AG10803 (cell line): ENCODE measurements around the gene STEAP3.

ENCODE experiments used
- DNase-seq: peaks from one replicate; pipeline ENCODE4 v3.0.0; 2010; ENCODE audit warnings: low read depth
- H3K4me3 ChIP-seq: 2 replicates; pipeline ENCODE4 v1.5.1; 2011; ENCODE audit warnings: mild to moderate bottlenecking, low read length, control low read depth
- TF ChIP-seq, protein P1 (sequence below): conservative IDR thresholded peaks from 2 replicates; pipeline ENCODE4 v1.5.1; 2011; ENCODE audit warnings: mild to moderate bottlenecking, low read length, control low read depth, inconsistent platforms

The STEAP3 gene

DNA sequence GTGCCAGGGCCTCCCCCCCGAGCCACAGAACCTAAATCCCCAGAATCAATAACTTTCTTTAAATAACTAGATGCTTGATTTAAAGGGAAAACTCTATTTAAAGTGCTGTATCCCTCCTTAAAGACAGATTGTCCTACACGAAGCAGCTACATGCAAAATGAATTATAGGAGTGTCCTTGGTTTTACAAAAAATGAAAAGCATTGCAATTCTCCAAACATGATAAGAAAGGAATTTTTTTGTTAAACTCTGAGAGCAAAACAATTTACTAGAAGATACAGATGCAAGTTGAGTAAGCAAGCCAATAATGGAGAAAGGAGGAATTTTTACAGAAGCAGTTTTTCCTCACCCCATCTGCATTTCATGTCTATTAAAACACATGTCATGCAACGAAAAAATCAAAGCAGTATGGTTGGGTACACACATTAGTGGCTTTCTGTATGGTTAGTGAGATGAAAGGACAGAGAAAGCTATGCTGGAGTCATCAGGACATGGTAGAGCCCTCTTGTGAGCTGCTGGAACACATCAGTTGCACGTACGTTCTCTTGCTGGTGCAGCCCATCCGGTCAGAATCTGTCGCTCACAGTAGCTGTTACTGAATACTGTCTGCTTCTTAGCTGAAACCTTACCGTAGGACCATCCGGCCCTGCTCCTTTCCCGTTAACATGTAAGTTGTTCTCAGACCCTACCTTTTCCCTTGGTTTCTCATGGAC lies 25.9 kb upstream of the STEAP3 start:
- H3K4me3 ChIP-seq: no peak overlapping the region
- TF ChIP-seq, protein P1, sequence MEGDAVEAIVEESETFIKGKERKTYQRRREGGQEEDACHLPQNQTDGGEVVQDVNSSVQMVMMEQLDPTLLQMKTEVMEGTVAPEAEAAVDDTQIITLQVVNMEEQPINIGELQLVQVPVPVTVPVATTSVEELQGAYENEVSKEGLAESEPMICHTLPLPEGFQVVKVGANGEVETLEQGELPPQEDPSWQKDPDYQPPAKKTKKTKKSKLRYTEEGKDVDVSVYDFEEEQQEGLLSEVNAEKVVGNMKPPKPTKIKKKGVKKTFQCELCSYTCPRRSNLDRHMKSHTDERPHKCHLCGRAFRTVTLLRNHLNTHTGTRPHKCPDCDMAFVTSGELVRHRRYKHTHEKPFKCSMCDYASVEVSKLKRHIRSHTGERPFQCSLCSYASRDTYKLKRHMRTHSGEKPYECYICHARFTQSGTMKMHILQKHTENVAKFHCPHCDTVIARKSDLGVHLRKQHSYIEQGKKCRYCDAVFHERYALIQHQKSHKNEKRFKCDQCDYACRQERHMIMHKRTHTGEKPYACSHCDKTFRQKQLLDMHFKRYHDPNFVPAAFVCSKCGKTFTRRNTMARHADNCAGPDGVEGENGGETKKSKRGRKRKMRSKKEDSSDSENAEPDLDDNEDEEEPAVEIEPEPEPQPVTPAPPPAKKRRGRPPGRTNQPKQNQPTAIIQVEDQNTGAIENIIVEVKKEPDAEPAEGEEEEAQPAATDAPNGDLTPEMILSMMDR: no peak
- DNase-seq: peak; percentile 21

DNA sequence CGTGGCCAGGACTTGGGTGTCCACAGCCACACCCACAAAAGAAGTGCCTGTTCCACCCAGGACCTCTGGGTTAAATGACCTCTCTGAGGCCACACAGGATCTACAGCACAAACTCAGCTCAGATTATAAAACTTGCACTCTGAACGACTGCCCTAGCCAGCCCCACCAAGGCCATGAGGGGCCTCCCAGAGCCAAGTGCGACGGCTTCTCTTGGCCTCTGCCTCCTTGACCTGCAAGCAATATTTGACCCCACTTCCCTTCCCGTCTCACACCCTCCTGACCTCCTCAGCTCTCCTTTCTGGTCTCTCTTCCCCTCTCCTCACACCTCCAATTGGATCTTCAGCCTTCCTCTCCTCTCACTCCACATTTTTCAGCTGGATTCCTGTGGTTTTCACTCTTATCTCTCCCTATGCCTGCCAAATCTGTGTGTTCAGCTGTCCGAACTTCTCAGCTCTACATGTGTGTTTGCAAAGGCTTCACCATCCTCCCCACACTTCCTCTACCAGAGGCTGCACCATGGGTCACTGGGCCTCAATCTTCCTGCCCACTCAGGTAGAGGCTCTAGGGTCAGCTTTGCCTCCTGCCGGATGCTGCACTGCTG lies 25.3 kb upstream of the STEAP3 start:
- DNase-seq: peak; percentile 15
- TF ChIP-seq, protein P1: no peak
- H3K4me3 ChIP-seq: no peak overlapping the region

DNA sequence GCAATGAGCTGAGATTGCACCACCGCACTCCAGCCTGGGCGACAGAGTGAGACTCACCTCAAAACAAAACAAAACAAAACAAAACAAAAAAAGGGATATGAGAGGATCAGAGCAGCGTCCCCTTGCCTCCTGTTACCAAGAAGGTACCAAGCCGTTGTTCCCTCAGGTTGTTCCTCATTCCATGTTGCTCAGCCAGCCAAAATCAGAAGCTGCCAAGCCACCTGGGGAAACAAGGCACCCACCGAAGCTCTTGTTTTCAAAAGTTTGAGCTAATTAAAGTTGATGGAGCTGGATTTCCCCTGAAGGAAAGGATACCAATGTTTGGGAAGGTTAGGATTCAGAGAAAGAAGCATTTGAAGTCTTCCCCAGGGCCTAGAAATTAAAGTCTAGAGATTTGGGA lies 21.8 kb upstream of the STEAP3 start:
- no peak for DNase-seq
- H3K4me3 ChIP-seq: no peak overlapping the region
- TF ChIP-seq, protein P1: no peak

DNA sequence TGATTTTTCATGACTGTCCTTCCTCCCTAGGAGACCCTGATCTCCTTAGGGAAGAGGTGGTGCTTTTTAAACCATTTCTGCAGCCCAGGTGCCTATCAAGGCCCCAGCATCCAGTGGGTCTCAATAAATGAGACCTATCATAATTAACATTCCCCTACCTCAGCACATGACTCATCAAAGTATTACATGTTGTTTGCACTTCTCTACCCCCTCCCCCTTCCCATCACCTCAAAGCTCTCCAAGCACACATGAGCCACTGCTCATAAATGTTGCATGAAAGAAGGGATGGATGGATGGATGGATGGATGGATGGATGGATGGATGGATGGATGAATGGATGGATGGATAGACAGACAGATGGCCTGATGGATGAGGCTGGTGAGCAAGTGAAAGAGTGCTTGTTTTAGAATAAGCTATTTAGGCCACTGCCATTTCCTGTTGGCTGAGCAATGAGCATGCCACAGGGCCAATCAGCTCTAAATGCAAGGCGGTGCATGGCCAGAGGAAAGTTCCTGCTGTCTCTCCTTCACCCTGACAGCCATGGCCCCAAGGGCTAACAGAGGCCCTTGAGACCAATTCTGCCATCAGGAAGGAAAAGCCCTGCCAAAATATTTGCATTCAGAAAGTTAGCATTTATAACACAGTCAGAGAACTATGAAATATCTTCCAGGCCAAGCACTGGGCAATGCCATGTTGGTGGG lies 20.9 kb upstream of the STEAP3 start:
- TF ChIP-seq, protein P1: no peak
- DNase-seq: no peak
- H3K4me3 ChIP-seq: no peak overlapping the region

DNA sequence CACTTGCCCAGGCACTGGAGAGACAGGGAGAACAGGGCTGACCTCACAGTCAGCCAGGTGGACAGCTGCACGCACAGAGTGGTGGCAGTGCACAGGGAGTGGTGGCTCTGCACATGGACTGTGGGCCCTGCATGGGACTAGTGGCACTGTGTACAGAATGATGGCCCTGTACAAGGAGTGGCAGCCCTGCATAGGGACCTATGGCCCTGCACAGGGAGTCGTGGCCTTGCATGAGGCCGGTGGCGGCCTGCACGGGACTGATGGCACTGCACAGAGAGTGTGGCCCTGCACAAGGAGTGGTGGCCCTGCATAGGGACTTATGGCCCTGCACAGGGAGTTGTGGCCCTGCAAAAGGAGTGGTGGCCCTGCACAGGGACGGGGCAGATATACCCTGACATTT lies 19.1 kb upstream of the STEAP3 start:
- no peak for DNase-seq
- TF ChIP-seq, protein P1: no peak
- H3K4me3 ChIP-seq: no peak overlapping the region

DNA sequence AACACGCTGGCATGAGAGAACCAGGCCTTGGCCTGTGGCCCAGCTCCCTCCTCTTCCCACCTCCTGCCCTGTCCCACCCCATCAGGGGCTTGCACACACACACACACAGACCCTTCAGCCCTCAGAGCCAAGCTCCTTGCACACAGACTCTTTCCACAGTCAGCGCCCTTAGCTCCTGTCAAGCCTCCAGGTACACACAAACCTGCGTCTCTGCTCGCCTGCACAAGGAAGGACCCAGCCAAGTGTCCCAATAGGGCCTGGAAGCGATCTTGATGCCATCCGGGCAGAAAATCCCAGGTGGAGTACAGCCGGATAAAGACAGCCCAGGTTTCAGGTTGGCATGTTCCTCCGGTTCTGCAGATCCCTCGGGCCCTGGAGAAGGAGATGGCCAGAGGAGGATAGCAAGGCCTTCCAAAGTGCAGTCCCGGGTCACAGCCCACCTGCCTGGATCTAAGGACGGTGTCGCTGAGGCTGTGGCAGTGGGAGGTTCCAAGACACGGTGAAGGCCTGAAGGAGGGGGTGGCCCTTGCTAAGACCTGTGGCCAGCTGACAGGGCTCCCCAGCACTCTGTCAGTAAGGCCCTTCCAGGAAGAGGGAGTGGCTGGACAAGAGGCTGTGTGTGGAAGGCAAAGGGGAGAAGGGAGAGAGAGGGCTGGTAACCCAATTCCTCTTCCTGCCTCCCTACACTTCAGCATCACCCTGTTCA lies 18.5 kb upstream of the STEAP3 start:
- no peak overlapping the region for H3K4me3 ChIP-seq
- DNase-seq: no peak
- TF ChIP-seq, protein P1: no peak
